HG02642 (cell line): ENCODE results near the gene P2RY14.

Source experiments
- ATAC-seq: cut with Tn5 transposase; IDR thresholded peaks from one replicate; pipeline ENCODE4 v1.9.1; 2021; ENCODE audit warnings: mild to moderate bottlenecking; ENCODE audit not compliant: unreplicated experiment, poor library complexity

The P2RY14 gene

DNA sequence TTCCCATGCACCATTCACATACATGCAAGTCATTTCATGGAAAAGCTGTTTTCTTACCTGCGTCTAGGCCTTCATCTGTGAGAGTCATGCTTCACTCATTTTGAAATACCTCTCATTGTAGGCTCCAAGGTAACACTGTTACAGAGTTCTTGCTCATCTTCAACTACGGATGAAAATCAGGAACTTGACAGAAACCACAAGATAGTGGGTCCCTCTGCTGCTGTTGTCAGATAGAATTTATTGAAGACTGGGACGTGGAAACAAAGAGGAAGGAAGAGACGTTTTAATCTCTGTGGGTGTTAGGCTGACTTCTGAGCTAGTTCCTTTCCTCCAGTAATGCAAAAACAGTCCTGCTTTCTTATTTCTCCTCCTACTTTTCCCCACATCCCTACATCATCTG, at the start of gene P2RY14:
TSS of gene P2RY14 (minus strand) at position 313 of the 400 bp plus-strand sequence. CDS start 64,226 bp downstream, outside the sequence.
- ATAC-seq = no peak

DNA sequence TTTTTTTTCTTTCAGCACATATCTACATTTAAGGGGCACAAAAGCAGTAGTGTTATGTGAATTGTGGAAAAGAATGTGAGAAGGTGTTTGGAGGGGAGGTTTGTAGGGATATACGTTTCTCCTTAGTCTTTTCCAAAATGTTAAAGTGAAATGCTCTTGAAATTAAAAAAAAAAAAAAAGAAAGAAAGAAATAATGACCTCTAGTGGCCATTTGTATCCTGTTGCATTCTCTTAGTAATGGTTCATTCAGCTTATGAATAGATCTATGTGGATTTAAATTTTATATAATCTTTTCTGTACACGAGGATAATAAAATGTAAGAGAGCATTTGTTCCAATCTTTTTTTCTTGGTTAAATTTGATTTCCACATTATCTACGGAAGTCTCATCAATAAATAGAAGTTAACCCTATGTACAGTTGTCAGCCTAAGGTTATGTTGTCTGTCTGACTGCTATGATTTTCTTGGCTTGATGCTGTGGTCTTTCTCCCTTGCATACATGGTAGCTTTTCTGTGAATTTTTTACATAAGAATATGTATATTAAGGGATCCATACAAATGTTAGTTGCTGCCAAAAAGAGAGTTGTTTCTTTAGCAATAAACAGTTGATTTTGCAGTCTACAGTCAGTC, 49.3 kb upstream of the P2RY14 start:
- ATAC-seq = no peak

DNA sequence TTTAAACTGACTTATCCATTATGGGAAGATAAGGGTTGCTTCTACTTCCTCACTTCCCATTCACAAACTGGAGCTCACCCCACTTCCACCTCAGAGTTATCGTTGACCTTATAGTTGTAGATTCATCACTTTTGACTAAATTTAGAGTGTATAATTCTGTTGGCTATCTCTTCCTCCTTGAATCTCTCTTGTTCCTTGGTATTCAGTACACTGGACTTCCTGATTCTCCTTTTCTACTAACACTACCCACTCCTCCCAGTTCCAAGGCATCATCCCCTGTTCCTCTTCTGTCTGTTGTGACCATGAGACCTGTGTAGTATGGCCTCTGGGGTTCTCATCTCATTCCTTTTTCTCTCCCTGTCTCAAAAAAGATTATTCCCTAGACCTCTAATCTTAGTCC, 44.2 kb upstream of the P2RY14 start:
- ATAC-seq = no peak

DNA sequence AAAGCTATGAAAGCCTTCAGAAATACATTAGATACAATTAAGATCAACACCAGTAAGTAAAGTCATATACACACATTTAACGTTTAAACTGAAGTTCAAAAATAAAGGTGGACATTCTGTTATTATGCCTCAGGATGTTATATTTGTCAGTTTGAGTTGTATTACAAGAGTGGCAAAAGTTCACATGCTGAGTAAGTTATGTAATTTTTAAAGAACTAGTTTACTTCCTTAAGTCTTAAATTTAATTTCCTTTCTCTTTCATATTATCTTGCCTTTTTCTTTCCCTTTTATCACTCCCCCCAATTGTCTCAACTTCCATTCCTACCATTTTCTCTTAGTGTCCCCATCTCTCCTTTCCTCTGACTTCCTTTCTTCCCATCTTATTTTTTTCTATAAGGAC, 43.2 kb upstream of the P2RY14 start:
- ATAC-seq = no peak

DNA sequence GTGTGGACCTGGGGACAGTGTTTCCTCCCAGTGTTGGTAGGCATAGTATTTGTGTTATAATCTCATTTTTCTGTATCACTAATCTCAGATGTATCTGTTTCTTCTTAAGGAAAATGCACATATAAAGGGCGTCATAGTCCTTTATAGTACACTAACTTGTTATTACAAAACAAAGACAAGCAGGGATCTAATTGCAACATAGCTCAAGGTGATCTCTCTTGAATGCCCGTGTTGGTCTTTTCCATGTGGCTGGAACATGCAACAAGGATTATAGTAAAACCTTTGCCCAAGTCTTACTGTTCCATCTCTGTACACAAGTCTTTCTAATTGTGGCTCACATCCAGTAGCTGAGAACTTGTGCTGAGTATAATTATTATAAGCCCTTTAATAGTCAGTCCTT, 41.8 kb upstream of the P2RY14 start:
- no peak for ATAC-seq

DNA sequence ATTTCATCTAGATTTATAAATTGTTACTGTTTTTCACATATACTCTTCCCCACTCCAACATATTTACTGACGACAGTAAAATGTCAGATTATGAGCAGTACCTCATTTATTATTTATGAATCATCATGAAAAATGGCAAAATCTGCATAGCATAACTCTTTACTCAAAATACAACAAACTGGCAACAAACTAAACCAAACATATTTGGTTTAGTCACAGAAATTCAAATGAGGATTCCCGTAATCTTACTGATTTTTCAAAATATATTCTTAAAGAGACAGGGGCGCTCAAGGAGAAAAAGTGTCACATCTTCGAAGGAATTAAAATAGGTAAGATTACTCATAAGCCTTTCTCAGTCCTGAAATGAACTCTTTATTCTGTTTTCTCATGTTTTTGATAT, 41.3 kb upstream of the P2RY14 start:
- ATAC-seq = no peak

DNA sequence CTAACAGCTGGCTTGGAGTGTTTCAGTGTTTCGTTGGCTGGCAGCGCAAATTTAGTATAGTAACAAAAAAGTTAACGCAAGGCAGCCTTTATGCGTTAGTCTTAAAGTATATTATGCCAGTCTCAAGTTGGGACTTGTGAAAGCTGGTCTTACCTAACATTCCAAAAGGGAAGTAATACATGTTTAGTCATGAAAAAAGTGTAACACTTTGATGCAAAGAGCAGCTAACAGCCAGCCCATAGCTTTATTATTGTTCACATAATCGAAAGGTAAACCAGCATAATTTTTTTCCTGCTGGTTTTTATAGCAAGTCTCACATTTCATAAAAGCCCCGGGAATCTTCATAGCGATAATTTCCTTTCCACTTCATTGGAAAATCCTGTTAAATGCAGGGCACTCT, 40.6 kb upstream of the P2RY14 start:
- ATAC-seq = no peak

DNA sequence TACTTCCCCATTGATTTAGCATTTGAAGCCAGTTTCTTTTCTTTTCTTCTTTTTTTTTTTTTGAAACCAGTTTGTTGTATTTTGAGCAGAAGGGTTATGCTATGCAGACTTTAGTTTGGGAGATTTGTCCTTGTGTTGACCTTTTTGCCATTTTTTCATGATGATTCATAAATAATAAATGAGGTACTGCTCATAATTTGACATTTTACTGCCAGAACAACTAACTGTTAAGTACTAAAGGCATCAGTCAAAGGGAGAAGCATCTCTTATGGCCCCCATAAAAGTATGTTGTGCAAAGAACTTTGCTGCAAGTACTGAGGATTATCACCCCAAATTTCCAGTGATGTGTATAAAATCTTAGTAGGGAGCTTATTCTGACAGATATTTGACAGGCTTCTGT, 40.0 kb upstream of the P2RY14 start:
- no peak for ATAC-seq

DNA sequence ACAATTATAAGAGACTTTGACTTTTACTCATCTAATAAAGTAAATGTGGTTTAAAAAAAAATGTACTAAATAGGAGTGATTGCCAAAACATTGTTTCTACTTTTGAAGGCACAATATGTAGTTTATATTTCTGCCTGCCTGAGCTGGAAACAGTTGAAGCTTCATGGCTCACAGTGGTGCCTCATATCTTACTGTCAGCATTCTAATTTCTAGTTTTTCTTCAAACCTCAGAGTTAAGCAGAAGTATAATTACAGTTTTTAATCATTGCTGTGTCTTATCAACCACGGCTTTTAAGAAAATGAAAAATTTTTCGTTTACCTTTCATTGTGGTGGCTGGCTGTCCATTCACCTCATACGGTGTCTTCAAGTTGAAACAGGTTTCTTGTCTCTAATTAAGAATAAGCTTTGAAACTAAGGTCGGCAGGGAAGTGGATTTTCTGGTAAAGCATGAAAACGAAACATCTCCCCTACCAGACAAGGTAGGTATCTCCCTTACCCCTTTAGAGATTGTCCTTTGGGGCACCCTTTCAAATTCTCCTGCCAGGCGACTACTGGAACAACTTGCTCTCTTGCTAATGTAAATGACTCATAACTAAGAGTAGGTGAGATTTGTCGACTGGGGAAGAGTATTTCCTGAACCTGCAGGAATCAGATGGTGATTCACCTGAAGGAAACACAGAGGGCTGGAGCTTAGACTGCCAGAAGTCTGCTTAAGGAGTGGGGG, 38.1 kb upstream of the P2RY14 start, which contains the start of gene GPR87:
TSS of gene GPR87 (minus strand) at position 554 of the 725 bp plus-strand sequence. CDS start 16,720 bp downstream, outside the sequence.
- ATAC-seq = no peak

DNA sequence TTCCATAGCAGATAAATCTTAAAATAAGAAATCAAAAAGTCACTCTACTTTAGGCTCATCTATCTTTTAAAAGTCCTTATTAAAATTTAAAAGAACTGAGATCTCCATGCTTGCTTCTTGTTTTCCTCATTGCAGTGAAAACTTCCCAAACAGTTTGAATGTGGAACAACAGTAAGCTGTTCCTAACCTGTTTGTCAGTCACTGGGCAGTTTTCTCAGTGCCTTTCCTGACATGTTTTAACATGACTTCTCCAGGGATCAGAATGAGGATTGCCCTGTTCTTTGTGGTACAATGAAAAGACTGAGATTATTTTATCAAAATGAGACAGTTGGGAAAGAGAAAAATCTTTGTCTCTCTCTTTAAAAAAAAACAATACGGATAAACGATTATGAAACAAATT, 37.5 kb upstream of the P2RY14 start:
- ATAC-seq = no peak

DNA sequence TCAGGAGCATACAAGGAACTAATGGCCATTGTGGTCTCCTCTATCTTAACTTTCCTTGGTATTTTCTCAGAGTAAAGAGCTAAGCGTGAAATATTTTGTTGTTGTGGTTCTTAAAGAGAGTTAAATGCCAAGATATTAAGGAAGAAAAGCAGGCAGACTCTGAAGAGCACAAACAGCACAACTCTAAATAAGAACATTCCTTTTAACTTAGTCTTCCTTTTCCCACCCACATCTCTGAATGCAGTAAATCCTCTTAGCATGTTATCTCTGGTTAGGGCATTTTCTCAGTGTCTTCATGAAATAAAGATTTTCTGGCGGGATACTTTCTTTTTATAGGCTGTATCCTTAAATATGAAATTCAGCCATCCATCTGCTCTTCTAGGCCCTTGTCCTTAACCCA, 36.8 kb upstream of the P2RY14 start:
- ATAC-seq = no peak

DNA sequence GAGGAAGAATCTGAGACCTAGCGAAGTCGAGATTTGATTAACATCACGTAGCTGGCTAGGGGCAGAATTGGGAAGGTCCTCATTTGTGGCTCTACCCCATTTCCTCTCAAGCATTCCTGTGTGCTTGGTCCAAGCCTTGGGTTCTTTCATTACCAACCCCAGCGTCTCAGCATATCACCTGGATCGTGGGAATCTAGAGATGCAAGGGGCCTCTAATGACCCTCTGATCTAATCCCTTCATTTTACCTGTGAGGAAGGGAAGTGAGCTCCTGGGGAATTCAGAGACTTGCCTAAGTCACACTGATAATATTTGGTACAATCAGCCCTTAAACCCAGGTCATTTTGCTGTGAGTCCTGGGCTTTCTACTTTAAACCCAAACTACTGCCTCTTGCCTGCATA, 36.3 kb upstream of the P2RY14 start:
- no peak for ATAC-seq

DNA sequence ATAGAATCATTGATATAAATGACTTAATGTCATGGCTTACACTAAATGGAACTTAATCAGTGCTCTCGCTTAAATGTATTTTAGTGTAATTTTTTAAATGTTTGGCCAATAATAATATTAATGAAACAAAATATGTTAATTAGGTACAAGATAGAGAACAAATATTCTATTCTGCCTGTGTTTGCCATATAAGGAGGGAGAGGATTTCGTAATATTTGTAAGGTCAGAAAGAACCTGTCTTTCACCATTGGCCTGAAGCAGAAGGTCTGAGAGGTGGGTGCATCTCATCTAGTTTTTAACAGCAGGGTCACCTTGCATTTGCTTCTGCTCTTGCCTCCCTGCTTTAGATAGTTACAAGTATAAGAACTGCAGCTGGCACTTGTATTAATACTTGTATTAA, 35.8 kb upstream of the P2RY14 start:
- ATAC-seq = no peak

DNA sequence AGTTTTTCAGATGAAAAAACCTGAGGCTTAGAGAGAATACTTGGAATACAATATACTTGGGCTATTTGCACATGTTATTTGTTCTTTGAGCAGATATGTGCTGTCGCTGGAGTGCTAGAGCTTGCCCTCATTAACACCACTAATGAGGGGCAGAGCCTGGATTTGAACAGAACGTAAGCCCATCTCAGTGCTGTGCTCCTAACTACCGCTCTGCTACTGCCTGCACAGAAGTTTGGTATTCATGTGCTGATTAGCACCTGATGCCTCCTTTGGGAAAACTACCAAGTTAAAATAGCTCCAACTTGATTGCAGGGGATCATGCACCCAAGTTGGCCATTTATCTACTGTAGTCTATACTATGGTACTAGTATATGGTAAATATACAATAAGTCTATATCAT, 34.6 kb upstream of the P2RY14 start:
- no peak for ATAC-seq

DNA sequence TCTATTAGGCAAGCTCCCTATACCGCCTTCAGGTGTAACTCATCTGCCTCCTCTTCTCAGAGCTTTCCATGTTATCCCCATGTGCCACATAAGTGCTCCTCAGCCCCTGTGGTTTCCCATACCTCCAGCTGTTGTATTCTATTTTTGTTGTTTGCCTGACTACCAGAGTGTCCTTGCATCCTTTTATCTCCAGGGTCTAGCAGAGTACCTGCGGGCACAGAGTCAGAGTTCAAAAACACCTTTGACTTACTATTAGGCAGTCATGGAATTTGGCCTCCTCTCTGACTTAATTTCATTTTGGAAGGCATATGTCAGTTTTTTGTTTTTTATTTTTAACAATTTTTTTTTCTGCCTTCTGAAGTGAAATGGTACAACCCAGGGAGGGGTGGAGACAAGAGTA, 31.2 kb upstream of the P2RY14 start:
- ATAC-seq = no peak

DNA sequence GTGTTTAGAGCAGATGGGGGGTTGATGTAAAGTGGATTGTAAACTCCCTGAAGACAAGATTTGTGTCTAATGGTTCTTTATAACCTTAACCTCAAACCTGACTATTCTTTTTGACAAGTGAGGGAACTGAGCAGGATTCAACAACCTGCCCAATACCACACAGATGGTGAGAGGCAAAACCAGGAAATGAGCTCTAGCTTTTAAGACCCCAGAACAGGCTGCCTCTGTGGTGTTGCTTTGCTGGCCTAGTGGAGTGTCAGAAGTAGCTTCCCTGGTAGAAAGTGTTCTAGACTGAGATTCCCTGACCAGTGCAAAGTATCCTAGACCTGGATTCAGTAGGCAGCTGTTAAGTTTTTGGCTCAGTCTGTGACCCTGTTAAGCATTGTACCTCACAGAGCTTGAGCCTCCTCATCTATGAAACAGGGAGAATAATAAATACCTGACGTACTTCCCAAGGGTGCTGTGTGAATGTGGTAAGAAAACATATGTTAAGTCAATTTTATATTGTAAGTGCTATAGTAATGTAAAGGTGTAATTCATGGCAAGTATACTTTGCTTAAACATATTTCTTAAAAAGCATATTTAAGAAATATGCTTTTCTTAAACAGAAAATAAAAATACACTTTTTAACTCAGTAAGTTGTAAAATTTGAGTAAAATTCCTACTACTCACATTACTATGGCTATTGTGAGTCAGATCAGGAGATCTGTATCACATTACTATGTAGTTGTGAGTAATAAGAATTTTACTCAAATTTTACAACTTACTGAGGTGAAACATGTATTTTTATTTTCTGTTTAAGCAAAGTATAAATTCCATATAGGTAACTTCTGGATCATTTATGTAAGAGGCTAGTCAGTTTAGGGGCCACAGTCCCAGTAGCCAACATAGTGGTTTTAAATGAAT, 29.5 kb upstream of the P2RY14 start:
- ATAC-seq = no peak

DNA sequence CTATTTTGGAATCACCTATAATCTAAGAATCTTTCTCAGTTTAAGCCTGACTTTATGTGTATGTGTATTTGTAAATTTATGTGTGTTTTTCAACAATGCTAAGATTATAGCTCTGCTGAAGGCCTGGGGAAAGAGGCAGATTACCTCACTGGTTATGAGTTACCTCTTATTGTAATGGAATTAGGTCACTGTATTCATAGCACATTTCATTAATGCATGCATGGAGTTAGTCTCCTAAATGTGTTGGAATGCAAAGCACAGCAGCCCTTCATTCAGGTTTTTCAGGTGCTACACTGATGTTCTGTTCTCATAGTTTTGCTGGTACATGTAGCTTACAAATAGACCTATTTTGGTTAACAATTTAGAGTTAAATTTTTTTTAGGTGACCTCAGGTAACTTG, 28.8 kb upstream of the P2RY14 start:
- ATAC-seq = no peak

DNA sequence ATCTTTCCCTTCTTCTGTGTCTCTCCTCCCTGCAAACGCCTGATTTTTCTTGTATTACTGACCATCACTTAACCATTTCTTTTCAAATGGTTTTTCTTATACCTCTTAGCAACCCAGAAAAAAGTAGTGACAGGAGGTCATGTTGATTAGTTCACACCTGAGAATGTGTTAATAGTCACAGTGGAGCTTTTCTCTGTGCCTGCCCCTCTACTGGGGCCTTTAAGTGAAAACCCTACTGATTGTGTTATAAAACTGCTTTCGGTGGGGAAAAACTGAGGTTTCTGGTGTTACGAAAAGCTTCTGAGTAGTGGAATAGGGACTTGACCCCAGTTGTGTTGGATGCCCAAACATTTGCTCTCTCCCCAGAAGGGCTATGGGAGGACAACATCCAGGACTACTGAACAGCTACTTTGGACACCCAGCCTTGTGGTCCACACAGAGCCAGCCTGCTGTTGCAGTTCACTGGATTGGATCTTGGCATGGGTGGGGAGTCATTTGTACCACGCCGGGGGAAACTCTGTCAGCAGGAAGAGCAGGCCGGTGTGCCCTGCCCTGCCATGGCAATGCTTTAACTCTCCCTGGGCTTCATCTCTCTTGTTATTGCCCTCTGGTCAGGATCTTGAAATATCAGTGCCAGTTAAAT, 27.9 kb upstream of the P2RY14 start:
- no peak for ATAC-seq

DNA sequence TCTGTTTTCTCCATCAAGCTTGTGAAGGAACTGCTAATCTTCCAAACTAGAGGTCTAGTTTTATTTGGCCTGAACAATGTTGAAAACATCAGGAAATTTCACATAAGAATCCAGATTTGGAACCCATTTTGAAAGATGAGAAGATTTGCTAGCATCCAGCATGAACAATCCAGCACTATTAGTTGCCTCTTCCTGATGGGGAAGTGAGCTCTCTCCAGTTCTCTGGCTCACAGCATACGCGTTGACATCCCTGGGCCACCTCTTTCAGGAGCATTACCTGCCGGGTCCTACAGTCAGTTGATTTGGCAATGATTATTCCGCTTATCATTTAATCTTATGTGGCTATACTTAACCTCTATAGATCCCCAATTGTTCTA, 27.4 kb upstream of the P2RY14 start:
- no peak for ATAC-seq

DNA sequence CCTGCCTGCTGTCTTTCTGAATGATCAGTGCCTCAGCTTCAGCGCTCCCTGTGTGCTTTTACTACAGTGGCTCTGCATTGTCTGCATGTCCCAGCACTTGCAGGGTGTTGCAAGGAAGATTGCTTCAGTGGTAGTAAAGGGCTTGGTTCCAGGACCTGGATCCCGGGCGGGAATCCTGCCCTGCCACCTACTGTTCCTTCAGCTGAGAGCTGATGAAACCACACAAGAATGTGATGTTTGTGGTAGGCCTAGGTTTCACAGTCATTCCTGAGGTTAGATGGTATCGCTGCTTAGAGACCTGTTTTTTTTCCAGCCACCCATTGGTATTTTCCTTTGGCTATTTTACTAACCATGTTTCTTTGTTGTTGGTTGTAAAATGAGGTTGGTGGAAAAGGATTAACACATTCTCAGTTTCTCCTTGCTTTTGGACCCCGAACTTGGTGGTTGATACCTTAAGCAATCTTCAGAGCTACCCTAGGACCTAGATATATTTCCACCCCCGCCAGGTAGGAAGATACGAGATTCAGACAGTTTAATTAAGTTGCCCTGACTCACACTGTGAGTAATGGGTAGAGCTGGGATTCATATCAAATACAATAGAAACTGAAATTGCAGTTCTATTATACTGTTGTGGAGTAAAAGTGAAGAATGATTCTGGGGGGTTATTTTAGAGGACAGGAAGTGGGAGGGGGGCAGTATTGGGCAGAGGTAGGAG, 26.9 kb upstream of the P2RY14 start:
- no peak for ATAC-seq
